GM21390 (cell line): ENCODE data around the gene PRKCH.
"Not testable (repeated sequence)": the region's sequence is repeated elsewhere in the genome, so short reads cannot be mapped to it uniquely, and the experiment has no call there.

Experiments
- ATAC-seq: cut with Tn5 transposase; IDR thresholded peaks from one replicate; pipeline ENCODE4 v1.9.1; 2021; ENCODE audit not compliant: unreplicated experiment

PRKCH gene

DNA sequence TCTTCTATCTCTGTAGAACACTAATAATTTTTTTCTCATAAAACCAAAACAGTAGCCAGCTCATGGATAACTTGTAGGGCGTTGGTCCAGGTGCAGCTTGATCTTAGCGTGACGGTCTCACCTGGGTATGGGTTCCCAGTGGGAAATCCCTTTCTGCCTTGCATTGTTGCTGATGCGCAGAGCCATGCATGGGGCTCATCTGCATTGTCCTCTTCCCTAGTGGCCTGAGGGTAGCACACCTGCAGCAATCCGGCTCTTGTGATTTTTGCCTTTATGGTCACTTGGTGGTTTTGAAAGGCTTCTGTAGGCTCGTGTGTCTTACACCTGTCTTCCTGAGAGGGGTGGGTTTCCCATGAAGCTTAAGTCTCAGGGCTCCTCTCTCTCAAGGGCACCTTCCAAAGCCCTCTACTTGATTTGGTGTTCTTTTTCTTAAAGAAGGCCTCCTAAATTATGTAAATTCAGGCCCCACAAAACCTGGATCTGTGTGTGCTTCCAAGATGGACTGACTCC is 130.6 kb downstream of the PRKCH start:
- no peak for ATAC-seq

DNA sequence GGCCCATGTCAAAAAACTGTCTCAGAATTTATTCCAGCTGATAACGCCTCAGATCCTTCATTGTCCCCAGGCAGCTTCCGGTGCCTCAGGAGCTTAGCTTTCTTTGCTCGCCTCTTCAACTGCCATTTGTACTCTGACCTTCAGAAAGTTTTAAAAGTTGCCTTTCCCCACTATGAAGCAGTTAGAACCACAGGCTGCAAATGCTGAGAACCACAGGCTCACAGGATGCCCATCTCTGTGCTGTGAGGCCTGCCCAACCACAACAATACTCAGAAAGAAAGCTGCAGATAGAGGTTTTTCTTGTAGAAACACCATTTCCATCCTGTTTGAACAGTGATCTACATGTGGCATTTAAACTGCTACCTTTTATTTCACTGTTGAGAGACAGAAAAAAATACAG is 131.1 kb downstream of the PRKCH start:
- no peak for ATAC-seq

DNA sequence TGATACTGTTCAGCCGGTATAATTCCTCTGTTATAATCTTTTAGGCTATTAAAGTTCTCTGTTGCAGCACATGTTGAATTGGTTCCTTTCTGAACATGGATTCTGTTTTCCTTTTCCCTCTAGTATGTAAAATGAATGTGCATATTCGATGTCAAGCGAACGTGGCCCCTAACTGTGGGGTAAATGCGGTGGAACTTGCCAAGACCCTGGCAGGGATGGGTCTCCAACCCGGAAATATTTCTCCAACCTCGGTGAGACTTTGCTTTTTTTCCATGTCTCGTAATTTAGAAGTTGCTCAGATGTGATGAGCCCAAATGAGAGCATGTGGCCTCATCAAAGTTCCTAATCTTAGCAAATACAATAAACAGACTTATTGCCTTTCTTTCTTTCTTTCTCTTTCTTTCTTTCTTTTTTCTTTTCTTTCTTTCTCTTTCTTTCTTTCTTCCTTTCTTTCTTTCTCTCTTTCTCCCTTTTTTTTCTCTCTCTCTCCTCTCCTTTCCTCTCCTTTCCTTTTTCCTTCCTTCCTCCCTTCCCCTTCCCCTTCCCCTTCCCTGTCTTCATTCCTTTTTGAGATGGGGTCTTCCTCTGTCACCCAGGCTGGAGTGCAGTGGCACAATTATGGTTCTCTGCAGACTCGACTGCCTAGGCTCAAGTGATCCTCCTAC is 131.9 kb downstream of the PRKCH start:
- no peak for ATAC-seq

DNA sequence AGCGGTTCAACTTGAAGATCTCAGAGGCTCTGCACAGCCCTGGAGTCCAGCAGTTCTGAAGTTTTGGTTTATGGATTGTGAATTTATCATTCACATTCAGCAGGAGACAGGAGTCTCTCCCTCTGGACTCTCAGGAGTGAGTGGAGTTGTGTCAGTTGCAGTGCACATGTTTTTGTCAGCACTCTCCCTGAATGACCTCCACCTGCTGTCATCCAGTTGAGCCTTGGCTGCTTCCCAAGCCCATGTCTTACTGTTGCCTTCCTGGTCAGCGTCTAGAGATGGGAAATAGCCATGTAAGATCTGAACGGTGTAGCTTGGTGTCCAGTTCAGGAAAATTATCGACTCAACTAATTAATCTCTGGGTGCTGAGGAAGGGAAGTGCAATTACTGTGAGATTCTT is 133.2 kb downstream of the PRKCH start:
- no peak for ATAC-seq

DNA sequence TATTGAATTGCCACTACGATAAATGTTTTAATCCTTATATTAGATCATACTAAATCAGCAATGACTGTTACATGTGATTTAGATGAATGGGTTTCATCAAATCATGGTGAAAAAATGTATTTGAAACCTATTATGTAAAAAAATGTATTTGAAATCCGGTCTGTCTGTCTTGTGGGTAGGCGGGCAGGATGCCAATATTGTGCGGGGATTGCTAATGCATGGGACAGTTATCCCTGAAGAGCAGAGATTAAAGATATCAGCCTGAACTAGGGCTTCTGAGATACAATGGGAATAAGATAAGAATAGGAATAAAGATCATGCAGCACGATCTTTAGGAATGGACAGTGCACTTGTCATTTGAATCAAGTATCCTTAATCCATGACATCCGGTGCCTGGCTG is 134.0 kb downstream of the PRKCH start:
- no peak for ATAC-seq

DNA sequence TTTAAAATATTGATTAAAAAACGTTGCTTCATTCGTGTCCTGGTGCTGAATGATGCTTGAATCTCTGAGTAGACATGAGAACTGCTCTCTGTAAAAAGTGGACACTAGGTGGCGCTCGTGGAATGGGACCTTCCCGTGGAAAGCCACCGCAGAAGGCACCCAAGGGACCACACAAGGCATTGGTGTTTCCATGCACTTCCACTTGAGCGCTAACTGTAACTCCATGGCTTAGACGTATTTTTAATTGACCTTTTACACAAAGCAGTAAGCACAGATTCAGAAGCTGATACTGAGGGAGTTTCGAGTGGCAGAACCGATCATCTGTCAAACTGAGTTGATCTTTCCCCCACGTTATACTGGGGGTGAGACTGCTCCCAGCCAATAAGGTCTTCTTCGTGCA is 135.3 kb downstream of the PRKCH start:
- peak; percentile 86 for ATAC-seq

DNA sequence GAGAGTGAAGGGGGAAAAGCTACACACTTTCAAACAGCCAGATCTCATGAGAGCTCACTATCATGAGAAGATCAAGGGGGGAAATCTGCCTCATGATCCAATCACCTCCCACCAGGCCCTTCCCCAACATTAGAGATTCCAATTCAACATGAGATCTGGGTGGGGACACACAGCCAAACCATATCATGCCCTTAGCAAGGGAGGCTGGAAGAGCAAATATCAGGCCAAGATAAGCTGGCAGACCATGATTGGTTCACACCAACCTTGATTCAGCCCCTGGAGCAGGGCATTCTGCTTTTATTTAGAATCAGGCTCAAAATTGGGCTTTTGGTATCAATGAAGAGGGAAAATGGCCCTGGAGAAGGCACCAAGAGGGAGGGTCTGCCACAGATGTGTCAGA is 137.4 kb downstream of the PRKCH start:
- no peak for ATAC-seq

DNA sequence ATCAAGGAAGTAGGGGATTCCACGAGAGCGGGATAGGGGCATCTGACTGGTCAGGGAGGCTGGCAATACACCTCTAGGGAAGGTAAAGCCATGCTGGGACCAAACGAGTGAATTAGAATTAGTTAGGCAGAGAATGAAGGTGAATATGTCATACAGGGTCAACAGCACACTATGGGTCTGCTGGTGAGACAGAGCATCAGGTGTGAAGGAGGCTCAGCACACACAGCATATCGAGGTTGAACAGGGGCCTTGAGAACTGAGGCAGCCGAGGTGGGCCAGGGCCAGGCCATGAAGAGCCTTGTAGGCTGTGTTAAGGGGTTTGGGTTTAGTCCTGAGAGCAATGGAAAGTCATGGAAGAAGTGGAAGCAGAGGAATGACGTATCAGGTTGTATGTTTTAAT is 137.8 kb downstream of the PRKCH start:
- no peak for ATAC-seq

DNA sequence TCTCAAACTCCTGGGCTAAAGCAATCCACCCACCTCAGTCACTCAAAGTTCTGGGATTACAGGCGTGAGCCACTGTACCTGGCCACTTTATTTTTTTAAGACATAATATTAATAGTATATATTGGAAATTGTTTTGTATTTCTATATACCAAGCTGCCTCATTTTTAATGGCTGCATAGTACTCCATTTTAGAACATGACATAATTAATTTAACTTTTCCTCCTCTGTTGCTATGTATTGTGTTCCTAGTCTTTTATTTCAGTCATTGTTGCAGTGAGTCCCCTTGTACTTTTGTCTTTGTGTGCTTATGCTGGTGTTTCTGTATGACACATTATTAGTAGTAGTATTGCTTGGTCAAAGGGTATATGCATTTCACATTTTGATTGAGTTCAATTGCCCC is 138.7 kb downstream of the PRKCH start:
- no peak for ATAC-seq

DNA sequence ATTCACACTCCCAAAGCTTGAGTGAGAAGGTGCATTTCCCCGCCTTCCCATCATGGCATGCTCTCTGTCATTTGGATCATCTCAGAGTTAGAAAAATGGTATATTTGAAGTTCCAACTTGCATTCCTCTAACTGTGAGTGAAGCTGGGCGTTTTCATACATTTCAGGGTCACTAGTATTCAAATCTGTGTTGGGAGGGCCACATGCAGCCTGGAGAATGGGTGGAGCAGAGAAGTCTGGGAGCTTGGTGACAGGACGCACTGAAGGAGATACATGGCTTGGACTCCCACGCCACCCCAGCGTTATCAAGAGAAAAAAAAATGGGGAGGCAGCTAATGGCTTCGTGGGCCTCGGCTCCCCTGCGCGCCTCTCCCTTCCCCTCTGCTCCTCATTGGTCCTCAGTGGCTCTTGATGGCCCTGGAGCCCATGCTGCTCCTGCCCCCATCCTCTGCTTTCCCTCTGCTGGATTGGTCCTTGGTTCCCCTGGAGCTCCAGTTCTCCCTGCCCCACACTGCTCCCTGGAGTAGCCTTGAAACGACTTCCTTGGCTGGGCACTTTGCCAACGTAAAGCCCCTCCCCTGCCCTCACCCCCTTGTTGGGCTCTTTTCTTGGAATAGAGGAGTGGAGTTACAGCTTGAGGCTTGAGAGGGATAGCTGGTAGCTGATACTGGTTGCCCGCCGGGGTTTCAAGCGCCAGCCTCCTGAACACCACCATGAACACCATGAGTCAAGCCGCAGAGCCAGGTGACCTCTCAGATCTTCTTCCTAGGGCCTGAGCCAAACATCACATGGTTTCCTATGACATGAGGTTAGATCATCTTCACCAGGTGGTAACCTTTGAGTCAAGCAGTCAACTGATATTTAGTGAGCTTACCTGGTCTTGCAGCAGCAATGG is 139.6 kb downstream of the PRKCH start:
- ATAC-seq: no peak

DNA sequence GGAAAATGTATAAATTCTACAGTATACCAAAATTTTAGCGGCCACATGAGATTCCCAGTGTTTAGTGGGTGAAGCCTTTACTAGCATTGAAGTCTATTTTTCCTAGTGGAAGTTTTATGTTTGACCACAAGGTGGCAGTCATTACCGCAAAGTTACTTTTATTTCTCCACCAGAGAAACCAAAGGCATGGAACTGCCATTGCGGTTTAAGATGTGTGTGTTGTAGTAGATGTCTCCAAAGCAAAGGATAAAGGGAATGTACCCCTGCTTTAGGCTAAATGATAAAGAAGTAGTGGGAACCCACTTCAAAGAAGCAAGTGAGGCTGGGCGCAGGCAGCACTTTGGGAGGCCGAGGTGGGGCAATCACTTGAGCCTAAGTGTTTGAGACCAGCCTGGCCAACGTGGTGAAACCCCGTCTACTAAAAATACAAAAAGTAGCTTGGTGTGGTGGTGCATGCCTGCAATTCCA is 140.5 kb downstream of the PRKCH start:
- ATAC-seq: peak; percentile 54

DNA sequence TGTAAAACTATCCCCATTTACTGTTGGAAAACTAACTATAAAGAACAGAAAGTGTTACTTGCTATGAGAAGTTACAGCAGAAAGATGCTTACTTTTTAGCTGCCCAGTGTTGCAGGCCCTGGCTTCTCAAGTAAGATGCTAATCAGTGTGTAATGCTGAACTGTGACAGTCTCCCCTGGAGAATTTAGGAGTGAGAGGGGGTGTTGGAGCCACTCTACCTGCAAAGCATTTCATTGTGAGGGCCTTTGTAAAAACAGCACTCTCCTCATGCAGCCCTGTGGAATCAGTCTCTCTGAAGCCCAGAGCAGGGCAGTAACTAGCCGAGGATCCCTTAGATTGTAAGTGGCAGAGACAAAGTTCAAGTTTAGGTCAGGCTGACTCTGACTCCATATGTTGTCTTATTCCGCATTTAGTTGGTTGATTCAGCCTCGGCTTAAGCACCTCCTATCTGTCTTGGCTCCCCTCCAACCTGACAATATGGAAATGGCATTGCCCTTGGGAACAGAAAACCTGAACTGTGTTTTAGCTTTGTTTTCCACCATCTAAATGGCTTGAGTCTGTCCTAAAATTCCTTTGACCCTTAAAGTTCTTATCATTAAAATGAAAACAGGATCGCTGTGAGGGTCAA is 141.3 kb downstream of the PRKCH start:
- no peak for ATAC-seq

DNA sequence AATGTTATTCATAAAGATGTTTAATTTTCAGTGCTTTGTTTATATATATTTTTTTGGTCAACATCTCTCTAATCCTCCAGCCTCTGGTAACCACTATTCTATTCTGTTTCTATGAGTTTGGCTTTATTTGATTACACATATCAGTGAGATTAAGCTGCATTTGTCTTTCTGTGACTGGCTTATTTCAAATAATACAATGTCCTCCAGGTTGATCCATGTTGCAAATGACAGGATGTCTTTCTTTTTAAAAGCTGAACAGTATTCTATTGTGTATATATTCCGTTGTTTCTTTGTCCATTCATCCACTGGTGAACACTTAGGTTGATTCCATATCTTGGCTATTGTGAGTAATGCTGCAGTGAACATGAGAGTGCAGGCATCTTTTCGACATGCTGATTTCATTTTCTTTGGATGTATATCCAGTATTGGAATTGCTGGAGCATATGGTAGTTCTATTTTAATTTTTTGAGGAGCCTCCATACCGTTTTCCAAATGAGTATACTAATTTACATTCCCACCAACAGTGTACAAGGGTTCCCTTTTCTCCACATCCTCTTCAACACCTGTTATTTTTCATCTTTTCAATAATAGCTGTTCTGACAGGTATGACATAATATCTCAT is 142.4 kb downstream of the PRKCH start:
- ATAC-seq: no peak

DNA sequence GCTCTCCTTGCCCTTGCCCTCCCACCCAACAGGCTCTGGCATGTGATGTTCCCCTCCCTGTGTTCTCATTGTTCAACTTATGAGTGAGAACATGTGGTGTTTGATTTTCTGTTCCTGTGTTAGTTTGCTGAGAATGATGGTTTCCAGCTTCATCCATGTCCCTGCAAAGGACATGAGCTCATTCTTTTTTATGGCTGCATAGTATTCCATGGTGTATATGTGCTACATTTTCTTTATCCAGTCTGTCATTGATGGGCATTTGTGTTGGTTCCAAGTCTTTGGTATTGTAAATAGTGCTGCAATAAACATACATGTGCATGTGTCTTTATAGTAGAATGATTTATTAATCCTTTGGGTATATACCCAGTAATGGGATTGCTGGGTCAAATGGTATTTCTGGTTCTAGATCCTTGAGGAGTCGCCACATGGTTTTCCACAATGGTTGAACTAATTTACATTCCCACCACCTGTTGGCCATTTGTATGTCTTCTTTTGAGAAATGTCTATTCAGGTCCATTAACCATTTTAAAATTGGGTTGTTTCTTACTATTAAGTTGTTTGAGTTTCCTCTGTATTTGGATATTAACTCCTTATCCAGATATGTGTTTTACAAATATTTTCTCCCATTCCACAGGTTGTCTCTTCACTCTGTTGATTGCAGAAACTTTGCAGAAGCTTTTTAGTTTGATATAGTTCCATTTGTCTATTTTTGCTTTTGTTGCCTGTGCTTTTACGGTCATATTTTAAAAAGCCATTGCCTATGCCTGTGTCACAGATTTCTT is 143.4 kb downstream of the PRKCH start:
- not testable (repeated sequence) for ATAC-seq

DNA sequence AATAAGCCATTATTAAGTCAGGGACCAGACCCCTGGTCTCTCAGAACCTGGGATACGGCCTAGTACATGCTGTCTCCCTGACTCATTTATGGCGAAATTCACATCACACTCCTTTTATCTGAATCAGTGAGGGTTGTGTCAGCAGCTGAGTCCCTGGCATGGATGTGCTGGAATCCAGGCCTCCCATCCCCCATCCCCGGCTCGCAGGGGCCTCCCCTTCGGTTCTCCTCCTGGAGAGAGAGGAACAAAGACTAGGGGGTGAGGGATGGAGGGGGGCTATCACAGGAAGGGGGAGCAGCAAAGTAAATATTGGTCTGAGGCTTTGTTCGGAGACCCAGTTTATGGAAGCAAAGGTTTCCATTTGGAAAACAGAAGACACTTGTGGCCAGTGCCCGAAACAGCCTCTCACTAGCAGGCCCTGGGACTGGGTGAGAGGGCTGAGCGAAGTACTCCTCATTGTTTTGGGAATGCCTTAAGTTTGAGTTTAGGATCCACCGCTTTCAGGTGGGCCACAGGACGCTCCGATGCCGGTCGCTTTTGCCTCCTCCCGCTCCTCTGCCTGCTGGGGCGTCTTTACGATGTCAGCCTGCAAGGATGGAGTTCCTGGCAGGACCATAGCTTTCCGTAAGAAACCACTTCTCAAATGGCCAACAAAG is 145.0 kb downstream of the PRKCH start:
- ATAC-seq: no peak

DNA sequence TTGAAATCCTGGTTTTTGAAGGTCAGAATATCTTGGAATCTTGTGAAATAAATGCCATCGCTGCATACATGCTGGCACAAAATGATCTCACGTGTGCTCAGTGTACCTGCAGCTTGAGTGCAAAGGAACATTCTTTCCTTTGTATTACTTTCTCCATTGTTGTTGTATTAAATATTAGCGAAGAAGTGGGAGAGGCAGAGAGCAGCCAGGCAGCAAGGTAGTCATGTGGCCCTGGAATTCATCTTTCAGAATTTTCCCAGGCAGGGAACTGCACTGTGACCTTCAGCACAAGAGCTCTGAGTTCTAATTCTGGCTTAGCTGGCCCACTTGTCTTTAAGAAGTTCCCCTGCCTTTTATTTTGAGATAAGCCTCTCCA is 145.5 kb downstream of the PRKCH start:
- no peak for ATAC-seq

DNA sequence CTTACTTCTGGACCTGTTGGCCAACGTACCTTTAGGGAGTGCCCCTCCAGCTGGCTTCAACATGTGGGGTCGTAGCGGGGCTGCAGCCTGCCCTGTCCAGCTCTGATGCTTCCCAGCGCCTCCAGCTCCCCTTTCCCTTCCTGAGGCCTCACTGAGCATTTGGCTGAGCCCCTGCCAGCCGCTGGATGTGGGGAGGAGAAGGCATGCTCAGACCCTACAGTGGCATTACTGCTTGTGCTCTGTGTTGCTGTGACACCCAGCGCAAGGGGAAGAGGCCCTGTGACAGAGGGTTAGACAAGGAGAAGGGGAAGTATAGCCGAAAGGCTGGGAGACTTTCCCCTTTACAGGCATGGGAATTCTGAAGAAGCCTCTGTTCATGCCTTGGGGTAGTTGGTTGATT is 145.9 kb downstream of the PRKCH start:
- no peak for ATAC-seq

DNA sequence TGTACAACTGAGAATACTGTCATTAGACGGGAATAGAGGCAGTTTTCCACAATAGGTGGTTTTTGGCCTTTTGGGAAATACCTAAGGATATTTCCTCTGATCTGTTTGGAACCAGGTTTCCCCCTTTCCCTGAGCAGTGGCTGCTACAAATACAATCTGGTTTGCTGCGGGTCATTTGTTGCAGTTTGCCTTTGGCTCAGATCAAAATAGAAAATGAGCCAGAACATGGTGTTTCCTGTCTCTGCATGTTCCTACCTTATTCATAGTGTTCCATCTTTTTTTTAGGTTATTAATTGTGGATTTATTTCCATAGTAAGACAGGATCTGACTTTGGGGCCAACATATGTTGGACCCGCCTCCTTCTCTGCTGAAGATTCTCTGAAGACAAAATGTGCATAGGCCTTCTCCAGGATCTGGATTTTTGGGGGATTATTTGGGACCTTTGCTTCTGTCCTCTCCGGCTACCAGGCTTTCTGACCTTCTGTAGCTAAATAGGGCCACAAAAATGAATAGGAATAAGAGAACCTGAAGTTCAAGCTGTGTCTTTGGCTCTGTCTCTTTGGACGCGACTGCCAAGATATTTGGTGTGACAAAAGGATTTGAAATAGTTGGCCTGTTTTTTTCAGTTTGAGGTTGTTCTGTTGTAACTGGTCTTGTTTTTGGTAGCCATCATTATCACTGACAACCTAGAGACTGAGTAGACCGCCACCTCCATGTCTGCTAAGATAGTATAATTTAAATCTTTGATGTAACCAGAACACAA is 146.9 kb downstream of the PRKCH start:
- no peak for ATAC-seq

DNA sequence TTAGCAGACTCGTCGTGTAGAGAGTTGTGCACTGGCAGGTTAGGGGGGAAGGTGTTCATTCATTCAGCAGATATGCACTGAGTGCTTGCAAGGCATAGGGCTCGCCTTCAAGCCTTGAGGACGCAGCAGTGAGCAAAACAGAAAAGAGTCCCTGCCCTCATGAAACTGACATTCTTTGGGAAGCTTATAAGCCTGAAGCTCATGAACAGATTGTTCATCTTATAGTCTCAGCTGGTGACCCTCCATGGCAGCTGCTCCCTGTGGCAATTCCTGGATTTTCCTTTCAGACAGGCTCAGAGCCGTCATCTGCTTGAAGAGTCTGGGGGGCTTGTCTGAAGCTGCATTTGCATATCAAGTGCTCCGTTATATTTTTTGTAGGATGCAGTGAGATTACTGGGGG is 148.4 kb downstream of the PRKCH start:
- no peak for ATAC-seq
